SJCRH30 (cell line): ENCODE results near the gene PRKN. TPM values are rescaled to one million over a fixed set of nuclear protein-coding genes. Genes with fewer than 3 reads are reported as not detected.
A peak's percentile ranks its signal among the peaks of the same experiment; 100 is the strongest.
"Not testable (repeated sequence)": the region's sequence is repeated elsewhere in the genome, so short reads cannot be mapped to it uniquely, and the experiment has no call there.

Source experiments
- DNase-seq, 2 experiments: peaks; one replicate each; pipeline ENCODE4 v3.0.0-alpha.2; 2015 to 2020
- H3K27ac ChIP-seq: fragments of 250-450 bp; sonication (Bioruptor Pico); 2 replicates; pipeline ENCODE4 v1.5.1; 2020; ENCODE audit warnings: mild to moderate bottlenecking, moderate library complexity
- H3K27me3 ChIP-seq: fragments of 250-450 bp; sonication (Bioruptor Pico); 2 replicates; pipeline ENCODE4 v1.5.1; 2020; ENCODE audit warnings: mild to moderate bottlenecking, moderate library complexity
- H3K36me3 ChIP-seq: fragments of 250-450 bp; sonication (Bioruptor Pico); 2 replicates; pipeline ENCODE4 v1.5.1; 2020; ENCODE audit warnings: mild to moderate bottlenecking, moderate library complexity
- H3K4me1 ChIP-seq: fragments of 250-450 bp; sonication (Bioruptor Pico); 2 replicates; pipeline ENCODE4 v1.5.1; 2020; ENCODE audit warnings: mild to moderate bottlenecking, moderate library complexity
- H3K4me3 ChIP-seq: fragments of 250-450 bp; sonication (Bioruptor Pico); 2 replicates; pipeline ENCODE4 v1.5.1; 2020; ENCODE audit warnings: mild to moderate bottlenecking, moderate library complexity
- H3K9me3 ChIP-seq: fragments of 250-450 bp; sonication (Bioruptor Pico); replicated peaks from 2 replicates; pipeline ENCODE4 v1.5.1; 2020; ENCODE audit warnings: mild to moderate bottlenecking, moderate library complexity
- total RNA-seq: library from RNA; depleted of rRNA; stranded (reverse); fragments of >200 nt; shearing (Covaris generic); gene quantifications from 2 replicates; pipeline ENCODE4 v1.2.3, GENCODE V29; 2014

Gene PRKN
- total RNA-seq, 1 experiment from 2014 or later, result not detected

GRCh38 chr6:161327360-161327953 lies 1400.1 kb downstream of the PRKN start:
- H3K4me3 ChIP-seq, result no peak overlapping the region
- DNase-seq, result peak in 1 of 2 experiments; percentile 35
- H3K4me1 ChIP-seq, result no peaks in the 10 kb centered on the region

GRCh38 chr6:161319231-161319630 lies 1408.3 kb downstream of the PRKN start:
- peak overlapping the region; percentile 19 for H3K27ac ChIP-seq

More at GRCh38 chr6:161327360-161327953, 1400.1 kb downstream of the PRKN start:
- no peaks in the 10 kb centered on the region for H3K27me3 ChIP-seq
- no peak overlapping the region for H3K27ac ChIP-seq
- no peaks in the 10 kb centered on the region for H3K36me3 ChIP-seq
- peaks cover 11% of the 10 kb centered on the region for H3K9me3 ChIP-seq

GRCh38 chr6:161318456-161318855 lies 1409.1 kb downstream of the PRKN start:
- peak overlapping the region; percentile 19 for H3K27ac ChIP-seq
- DNase-seq, result peak; percentile 44 to 82
- no peaks in the 10 kb centered on the region for H3K27me3 ChIP-seq
- H3K4me3 ChIP-seq, result peak overlapping the region; percentile 2; the same call in 1 of the 2 replicates
- peaks cover 8% of the 10 kb centered on the region for H3K4me1 ChIP-seq
- H3K36me3 ChIP-seq, result no peaks in the 10 kb centered on the region
- H3K9me3 ChIP-seq, result no peaks in the 10 kb centered on the region

More at GRCh38 chr6:161319231-161319630, 1408.3 kb downstream of the PRKN start:
- DNase-seq, result peak; percentile 58 to 90
- no peaks in the 10 kb centered on the region for H3K27me3 ChIP-seq
- H3K4me3 ChIP-seq, result no peak overlapping the region
- H3K4me1 ChIP-seq, result peaks cover 8% of the 10 kb centered on the region
- no peaks in the 10 kb centered on the region for H3K36me3 ChIP-seq
- no peaks in the 10 kb centered on the region for H3K9me3 ChIP-seq

GRCh38 chr6:161316531-161316930 lies 1411.0 kb downstream of the PRKN start:
- no peak for DNase-seq
- H3K9me3 ChIP-seq, result no peaks in the 10 kb centered on the region
- H3K4me3 ChIP-seq, result no peak overlapping the region
- no peaks in the 10 kb centered on the region for H3K27me3 ChIP-seq
- no peaks in the 10 kb centered on the region for H3K36me3 ChIP-seq
- peaks cover 8% of the 10 kb centered on the region for H3K4me1 ChIP-seq
- H3K27ac ChIP-seq, result no peak overlapping the region

- not testable (repeated sequence) for H3K4me3 ChIP-seq, H3K36me3 ChIP-seq, H3K4me1 ChIP-seq
Observed at GRCh38 chr6:161315246-161315917, 1412.2 kb downstream of the PRKN start.

GRCh38 chr6:161314541-161315245 lies 1412.9 kb downstream of the PRKN start:
- not testable (repeated sequence) for H3K9me3 ChIP-seq, H3K4me3 ChIP-seq, DNase-seq, H3K36me3 ChIP-seq, H3K4me1 ChIP-seq, H3K27me3 ChIP-seq, H3K27ac ChIP-seq

More at GRCh38 chr6:161315246-161315917, 1412.2 kb downstream of the PRKN start:
- not testable (repeated sequence) for H3K27ac ChIP-seq, H3K9me3 ChIP-seq, H3K27me3 ChIP-seq, DNase-seq

- Histone ChIP-seq H3K4me1 (peaks cover 5% of the 10 kb centered on the region), H3K27me3 (no peaks in the 10 kb centered on the region), H3K4me3 (no peak overlapping the region), H3K27ac (no peak overlapping the region), H3K36me3 (no peaks in the 10 kb centered on the region), H3K9me3 (no peaks in the 10 kb centered on the region)
- no peak for DNase-seq
Observed at GRCh38 chr6:161313940-161314509, 1413.5 kb downstream of the PRKN start.

- H3K27me3 ChIP-seq, H3K4me3 ChIP-seq, H3K4me1 ChIP-seq, H3K9me3 ChIP-seq, DNase-seq, H3K27ac ChIP-seq, H3K36me3 ChIP-seq: not testable (repeated sequence)
Observed at GRCh38 chr6:161313475-161313874, 1414.1 kb downstream of the PRKN start.

- H3K27ac ChIP-seq, H3K9me3 ChIP-seq, H3K4me3 ChIP-seq, H3K4me1 ChIP-seq, H3K36me3 ChIP-seq, DNase-seq, H3K27me3 ChIP-seq: not testable (repeated sequence)
Observed at GRCh38 chr6:161309774-161310173, 1417.8 kb downstream of the PRKN start.

GRCh38 chr6:161308075-161308655 lies 1419.4 kb downstream of the PRKN start:
- no peaks in the 10 kb centered on the region for H3K27me3 ChIP-seq
- no peak overlapping the region for H3K27ac ChIP-seq
- no peaks in the 10 kb centered on the region for H3K4me1 ChIP-seq

GRCh38 chr6:161305860-161306259 lies 1421.7 kb downstream of the PRKN start:
- no peak overlapping the region for H3K4me3 ChIP-seq
- H3K27me3 ChIP-seq, result no peaks in the 10 kb centered on the region
- no peaks in the 10 kb centered on the region for H3K9me3 ChIP-seq
- H3K27ac ChIP-seq, result no peak overlapping the region
- H3K4me1 ChIP-seq, result no peaks in the 10 kb centered on the region
- no peak for DNase-seq
- no peaks in the 10 kb centered on the region for H3K36me3 ChIP-seq

More at GRCh38 chr6:161308075-161308655, 1419.4 kb downstream of the PRKN start:
- Histone ChIP-seq H3K4me3 (no peak overlapping the region), H3K9me3 (no peaks in the 10 kb centered on the region), H3K36me3 (no peaks in the 10 kb centered on the region)
- DNase-seq, result no peak

GRCh38 chr6:161303628-161304340 lies 1423.8 kb downstream of the PRKN start:
- Histone ChIP-seq H3K4me1 (no peaks in the 10 kb centered on the region), H3K36me3 (no peaks in the 10 kb centered on the region), H3K4me3 (no peak overlapping the region), H3K9me3 (no peaks in the 10 kb centered on the region), H3K27ac (no peak overlapping the region), H3K27me3 (no peaks in the 10 kb centered on the region)
- DNase-seq, result no peak

GRCh38 chr6:161302949-161303348 lies 1424.6 kb downstream of the PRKN start:
- Histone ChIP-seq H3K4me3 (no peak overlapping the region), H3K36me3 (no peaks in the 10 kb centered on the region), H3K9me3 (no peaks in the 10 kb centered on the region), H3K27ac (no peak overlapping the region), H3K4me1 (no peaks in the 10 kb centered on the region), H3K27me3 (no peaks in the 10 kb centered on the region)
- no peak for DNase-seq

- H3K27ac ChIP-seq, result no peak overlapping the region
- H3K36me3 ChIP-seq, result no peaks in the 10 kb centered on the region
- no peak for DNase-seq
- H3K4me3 ChIP-seq, result no peak overlapping the region
- H3K27me3 ChIP-seq, result no peaks in the 10 kb centered on the region
- H3K4me1 ChIP-seq, result no peaks in the 10 kb centered on the region
- 0 out of 2 replicates have a peak, but pooled peaks cover 5% of the 10 kb centered on the region for H3K9me3 ChIP-seq
Observed at GRCh38 chr6:161301338-161301737, 1426.2 kb downstream of the PRKN start.
